DOHH2 (cell line): ENCODE results near the gene MRPL34.

Experiments
- H3F3A ChIP-seq: fragments of 200-600 bp; sonication (generic), shearing (Covaris generic); 2 replicates; pipeline ENCODE4 v1.6.0; 2016; ENCODE audit warnings: antibody characterized with exemption, mild to moderate bottlenecking; ENCODE audit not compliant: control insufficient read depth, insufficient read depth
- H3K27ac ChIP-seq: fragments of 200-600 bp; sonication (generic); 2 replicates; pipeline ENCODE4 v1.5.1; 2014; ENCODE audit warnings: low read depth, mild to moderate bottlenecking, low read length, moderate library complexity
- H3K27me3 ChIP-seq: fragments of 200-600 bp; sonication (generic); 2 replicates; pipeline ENCODE4 v1.6.1; 2014; ENCODE audit warnings: mild to moderate bottlenecking, low read length, mixed read lengths; ENCODE audit not compliant: control insufficient read depth
- H3K36me3 ChIP-seq: fragments of 200-600 bp; sonication (generic); 2 replicates; pipeline ENCODE4 v1.6.1; 2014; ENCODE audit warnings: mild to moderate bottlenecking, low read length, moderate library complexity, mixed read lengths; ENCODE audit not compliant: control insufficient read depth
- H3K4me1 ChIP-seq: fragments of 200-600 bp; sonication (generic); 2 replicates; pipeline ENCODE4 v1.6.1; 2014; ENCODE audit warnings: mild to moderate bottlenecking, low read length, mixed read lengths; ENCODE audit not compliant: control insufficient read depth
- H3K4me2 ChIP-seq: fragments of 200-600 bp; sonication (generic); 2 replicates; pipeline ENCODE4 v1.6.0; 2014; ENCODE audit warnings: mild to moderate bottlenecking, low read length, moderate library complexity
- H3K4me3 ChIP-seq: fragments of 200-600 bp; sonication (generic); 2 replicates; pipeline ENCODE4 v1.5.1; 2014; ENCODE audit warnings: mild to moderate bottlenecking, low read length, mixed read lengths
- H3K79me2 ChIP-seq: fragments of 200-600 bp; sonication (generic); 2 replicates; pipeline ENCODE4 v1.6.1; 2014; ENCODE audit warnings: mild to moderate bottlenecking, low read length, mixed read lengths; ENCODE audit not compliant: control insufficient read depth
- H3K9me2 ChIP-seq: fragments of 200-600 bp; sonication (generic); replicated peaks from 2 replicates; pipeline ENCODE4 v1.6.1; 2014; ENCODE audit warnings: mild to moderate bottlenecking, low read length, mixed read lengths; ENCODE audit not compliant: control insufficient read depth
- H3K9me3 ChIP-seq: fragments of 200-600 bp; sonication (generic); 2 replicates; pipeline ENCODE4 v1.6.1; 2014; ENCODE audit warnings: antibody characterized with exemption, low read length, mixed read lengths; ENCODE audit not compliant: control insufficient read depth, insufficient read depth
- H4K20me1 ChIP-seq: fragments of 200-600 bp; sonication (generic); 2 replicates; pipeline ENCODE4 v1.6.0; 2014; ENCODE audit warnings: low read depth, mild to moderate bottlenecking, antibody characterized with exemption, low read length, moderate library complexity; ENCODE audit not compliant: control insufficient read depth, insufficient read depth
- EZH2phosphoT487 ChIP-seq: fragments of 200-600 bp; sonication (generic); IDR thresholded peaks from 2 replicates; pipeline ENCODE4 v1.6.1; 2017; ENCODE audit warnings: borderline replicate concordance, mild to moderate bottlenecking, antibody characterized with exemption, low read length, moderate library complexity, mixed read lengths
- TF ChIP-seq, protein P1 (sequence below): fragments of 200-600 bp; sonication (generic); IDR thresholded peaks from one replicate; pipeline ENCODE4 v1.5.1; 2014; ENCODE audit warnings: antibody characterized with exemption, mild to moderate bottlenecking, low read depth, low read length; ENCODE audit not compliant: poor library complexity, severe bottlenecking

Gene MRPL34

DNA sequence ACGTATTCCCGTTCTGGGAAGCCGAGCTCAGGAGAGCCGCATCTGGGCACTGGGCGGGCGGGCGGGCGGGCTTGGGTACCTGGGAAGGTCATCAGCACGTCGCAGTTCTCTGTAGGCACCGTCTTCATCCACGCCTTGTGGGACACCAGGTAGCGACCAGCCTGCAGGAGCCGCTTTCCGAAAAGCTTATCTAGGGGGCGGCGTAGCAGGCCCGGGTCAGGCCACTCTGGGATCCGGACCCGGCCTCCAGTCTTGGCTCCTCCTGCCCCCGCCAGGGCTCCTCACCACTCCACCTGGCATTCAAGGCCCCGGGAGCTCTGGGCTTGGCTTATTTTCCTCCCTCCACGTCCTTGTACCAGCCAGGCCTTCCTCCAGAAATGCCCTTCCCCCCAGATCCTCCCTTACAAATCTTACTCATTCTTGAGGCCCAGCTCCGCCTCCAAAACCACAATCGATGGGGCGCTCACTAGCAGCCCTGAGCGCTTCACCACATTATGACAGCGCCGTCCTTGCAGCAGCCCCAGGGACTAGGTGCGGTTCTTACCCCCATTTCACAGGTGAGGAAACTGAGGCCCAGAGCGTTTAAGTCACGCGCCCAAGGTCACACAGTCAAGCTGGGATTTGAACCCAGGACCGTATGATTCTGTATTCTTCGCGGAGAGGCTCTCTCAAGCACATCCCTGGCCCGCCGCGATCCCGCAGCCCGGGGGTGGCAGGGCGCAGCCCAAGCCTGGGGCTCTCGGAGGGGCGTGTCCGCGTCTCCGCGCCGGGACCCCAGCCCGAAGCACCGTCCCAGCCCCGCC, 28.1 kb downstream of the MRPL34 start:
- Histone ChIP-seq H3K27ac (no peak overlapping the region), H3K9me3 (peaks cover 10% of the 10 kb centered on the region; the same call in 1 of the 2 replicates), H3K4me2 (peak overlapping the region; percentile 96), H4K20me1 (no peaks in the 10 kb centered on the region), H3K9me2 (no peaks in the 10 kb centered on the region), H3K36me3 (peaks cover 14% of the 10 kb centered on the region), H3K27me3 (peaks cover 8% of the 10 kb centered on the region), H3K79me2 (peaks cover 14% of the 10 kb centered on the region), H3F3A (peaks cover 8% of the 10 kb centered on the region), H3K4me3 (peak overlapping the region; percentile 86), H3K4me1 (peaks cover 39% of the 10 kb centered on the region)
- TF ChIP-seq, protein P1, sequence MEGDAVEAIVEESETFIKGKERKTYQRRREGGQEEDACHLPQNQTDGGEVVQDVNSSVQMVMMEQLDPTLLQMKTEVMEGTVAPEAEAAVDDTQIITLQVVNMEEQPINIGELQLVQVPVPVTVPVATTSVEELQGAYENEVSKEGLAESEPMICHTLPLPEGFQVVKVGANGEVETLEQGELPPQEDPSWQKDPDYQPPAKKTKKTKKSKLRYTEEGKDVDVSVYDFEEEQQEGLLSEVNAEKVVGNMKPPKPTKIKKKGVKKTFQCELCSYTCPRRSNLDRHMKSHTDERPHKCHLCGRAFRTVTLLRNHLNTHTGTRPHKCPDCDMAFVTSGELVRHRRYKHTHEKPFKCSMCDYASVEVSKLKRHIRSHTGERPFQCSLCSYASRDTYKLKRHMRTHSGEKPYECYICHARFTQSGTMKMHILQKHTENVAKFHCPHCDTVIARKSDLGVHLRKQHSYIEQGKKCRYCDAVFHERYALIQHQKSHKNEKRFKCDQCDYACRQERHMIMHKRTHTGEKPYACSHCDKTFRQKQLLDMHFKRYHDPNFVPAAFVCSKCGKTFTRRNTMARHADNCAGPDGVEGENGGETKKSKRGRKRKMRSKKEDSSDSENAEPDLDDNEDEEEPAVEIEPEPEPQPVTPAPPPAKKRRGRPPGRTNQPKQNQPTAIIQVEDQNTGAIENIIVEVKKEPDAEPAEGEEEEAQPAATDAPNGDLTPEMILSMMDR: no peak
- no peak for TF ChIP-seq EZH2phosphoT487

DNA sequence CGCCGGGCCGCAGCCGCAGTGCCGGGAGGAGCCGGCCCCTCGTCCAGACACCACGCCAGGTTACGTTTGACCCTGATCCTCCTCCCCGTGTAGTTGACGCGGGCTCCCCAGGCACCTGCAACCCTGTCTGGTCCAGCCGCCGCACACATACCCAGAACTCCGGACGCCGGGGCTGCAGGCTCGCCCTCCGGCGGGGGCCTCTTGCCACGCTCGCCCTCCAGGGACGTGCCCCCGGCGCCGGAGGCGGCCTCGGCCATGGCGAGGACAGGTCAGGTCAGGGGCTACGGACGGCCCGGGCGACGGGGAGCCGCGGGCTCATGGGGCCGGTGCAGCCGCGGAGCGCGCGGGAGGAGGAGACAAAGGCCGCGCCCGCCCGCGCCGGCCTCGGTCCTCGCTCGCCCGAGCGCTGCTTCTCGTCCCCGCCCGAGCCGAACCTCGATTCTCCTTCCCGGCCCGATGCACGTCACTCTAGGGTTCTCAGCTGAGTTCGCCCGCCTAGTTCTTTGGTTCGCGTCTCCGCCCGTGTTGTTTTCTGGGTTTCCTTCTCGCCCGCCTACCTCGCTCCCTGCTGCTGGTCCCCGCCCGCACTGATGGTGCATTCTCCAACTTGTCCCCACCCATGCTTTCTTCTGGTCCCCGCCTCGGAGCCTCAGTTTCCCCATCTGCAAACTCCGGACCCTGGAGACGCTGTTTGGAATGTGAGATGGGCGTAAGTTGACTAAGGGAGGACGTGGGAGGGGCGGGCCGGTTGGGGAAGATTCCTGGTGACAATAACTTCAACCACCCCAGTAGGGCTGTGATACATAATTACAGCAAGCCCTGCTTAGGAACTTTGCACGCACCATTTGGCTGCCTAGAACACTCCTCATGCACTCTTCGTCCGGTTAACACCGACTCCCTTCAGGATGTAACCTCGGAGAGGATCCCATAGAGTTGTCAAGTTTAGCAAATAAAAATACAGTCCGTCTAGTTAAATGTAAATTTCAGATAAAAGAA, 29.0 kb downstream of the MRPL34 start, which contains the start of gene ANO8:
Gene ANO8, minus strand, starts transcription at position 442 of the 996 bp plus-strand sequence. Its CDS starts 185 bp downstream, at position 257.
- Histone ChIP-seq H3K9me2 (no peaks in the 10 kb centered on the region), H3F3A (peaks cover 8% of the 10 kb centered on the region), H3K9me3 (peaks cover 10% of the 10 kb centered on the region; the same call in 1 of the 2 replicates), H3K79me2 (peaks cover 21% of the 10 kb centered on the region), H4K20me1 (no peaks in the 10 kb centered on the region), H3K4me3 (peak within 1 kb of the TSS; percentile 86), H3K36me3 (peaks cover 22% of the 10 kb centered on the region), H3K4me1 (peaks cover 40% of the 10 kb centered on the region), H3K4me2 (peak within 1 kb of the TSS; percentile 96), H3K27ac (no peak within 1 kb of the TSS), H3K27me3 (no peaks in the 10 kb centered on the region)
- no peak for TF ChIP-seq EZH2phosphoT487
- TF ChIP-seq, protein P1: no peak

GRCh38 chr19:17335575-17335974, 29.9 kb downstream of the MRPL34 start:
- H3K4me2 ChIP-seq: peak overlapping the region; percentile 96
- H3K9me3 ChIP-seq: peaks cover 10% of the 10 kb centered on the region; the same call in 1 of the 2 replicates
- peaks cover 21% of the 10 kb centered on the region for H3K79me2 ChIP-seq
- H3K9me2 ChIP-seq: no peaks in the 10 kb centered on the region
- peaks cover 8% of the 10 kb centered on the region for H3F3A ChIP-seq
- no peak overlapping the region for H3K27ac ChIP-seq
- H3K4me1 ChIP-seq: peaks cover 44% of the 10 kb centered on the region
- H3K36me3 ChIP-seq: peaks cover 22% of the 10 kb centered on the region
- no peak for TF ChIP-seq EZH2phosphoT487
- TF ChIP-seq, protein P1: no peak
- H4K20me1 ChIP-seq: no peaks in the 10 kb centered on the region
- H3K4me3 ChIP-seq: no peak overlapping the region; the same call in 1 of the 2 replicates
- no peaks in the 10 kb centered on the region for H3K27me3 ChIP-seq
